ENCODE results near the gene WNT5B. TPM values are rescaled to one million over a fixed set of nuclear protein-coding genes. Genes with fewer than 3 reads are reported as not detected.

The WNT5B gene
- total and polyA plus RNA-seq, 2 donors (not counting 3 experiments of a cell fraction or from before 2014, with no cell fraction given): not detected

GRCh38 chr12:1646569-1647284, 17.7 kb downstream of the WNT5B start:
- POLR2A ChIA-PET: no interaction called here
- no peak overlapping the region for H3K4me3 ChIP-seq (replicated peaks in 1 of 3; ENCODE audit: insufficient read depth in 1 of 3, low read depth in 1 of 3, low read length in 3 of 3)
- H3K9me3 ChIP-seq (replicated peaks; ENCODE audit: control insufficient read depth, insufficient read depth, low read length): no peaks in the 10 kb centered on the region
- no peak overlapping the region for H3K4me2 ChIP-seq (ENCODE audit: insufficient read depth, low read length)
- DNase-seq (ENCODE audit: low read depth, low spot score): no peak
- H3K27me3 ChIP-seq (ENCODE audit: control insufficient read depth in 2 of 2, insufficient read depth in 2 of 2, low read length in 2 of 2): peaks cover 33 to 34% of the 10 kb centered on the region in 2 experiments
- no TSS peak for BruUV-seq (replicated peaks)
- H3K9ac ChIP-seq (replicated peaks; ENCODE audit: extremely low read depth, insufficient read depth, low read length): no peak overlapping the region
- H3K36me3 ChIP-seq (ENCODE audit: control insufficient read depth in 2 of 2, extremely low read depth in 1 of 2, insufficient read depth in 2 of 2, low read length in 2 of 2): no peaks in the 10 kb centered on the region
- intact Hi-C loops (cut with micrococcal nuclease): no loop called here
- FAIRE-seq: no peak
- no peak overlapping the region for H3K27ac ChIP-seq (ENCODE audit: insufficient read depth, low read depth, low read length)
- H4K20me1 ChIP-seq (replicated peaks; ENCODE audit: control insufficient read depth, extremely low read depth, insufficient read depth, low read length): no peaks in the 10 kb centered on the region
- CTCF ChIA-PET: interaction anchor here (1.0 to 11.4 kb wide), 4 partner anchors 12 to 294 kb away, joined by 5 to 840 read pairs (median 24); no protein-coding TSS in a partner anchor
- H3K4me1 ChIP-seq (ENCODE audit: control insufficient read depth, extremely low read depth, insufficient read depth, low read length): no peaks in the 10 kb centered on the region
- TF ChIP-seq JUN (IDR thresholded peaks at IDR 0.05; ENCODE audit: borderline replicate concordance, insufficient read depth, insufficient read length, low read depth) (no peak), MYC (IDR thresholded peaks at IDR 0.05; ENCODE audit: low read depth, low read length) (no peak), EZH2 (IDR thresholded peaks at IDR 0.05; ENCODE audit: borderline replicate concordance, low read depth, low read length, severe bottlenecking) (no peak), MAX (IDR thresholded peaks at IDR 0.05; ENCODE audit: insufficient read depth, insufficient read length) (no peak), POLR2AphosphoS5 (IDR thresholded peaks at IDR 0.05; ENCODE audit: insufficient read depth, low read depth, low read length) (no peak), FOS (IDR thresholded peaks at IDR 0.05; ENCODE audit: borderline replicate concordance, insufficient read depth, low read length) (no peak), GATA2 (IDR thresholded peaks at IDR 0.05; ENCODE audit: insufficient read depth, insufficient read length, low read depth, low read length) (no peak), POLR2A (IDR thresholded peaks at IDR 0.05; ENCODE audit: low read depth, low read length) (no peak), CTCF (IDR thresholded peaks at IDR 0.05; ENCODE audit: extremely low read depth in 1 of 2, insufficient read depth in 1 of 2, low read depth in 1 of 2, low read length in 2 of 2) (no peak)
- no peak overlapping the region for H2AFZ ChIP-seq (ENCODE audit: low read depth, low read length)
- H3K9me1 ChIP-seq (replicated peaks; ENCODE audit: control insufficient read depth, extremely low read depth, insufficient read depth, low read length): no peaks in the 10 kb centered on the region
- H3K79me2 ChIP-seq (ENCODE audit: control insufficient read depth, insufficient read depth, low read length): no peaks in the 10 kb centered on the region
- dilution Hi-C loops (cut with MboI; ENCODE audit: extremely low pct_ligation_motif_present, low sequenced_read_pairs): loop anchor here (25.0 kb wide), 1 partner anchor 291 kb away; no protein-coding TSS in a partner anchor
